Suprapubic skin (tissue), 4 donors: ENCODE data around the gene MAST4. TPM values are rescaled to one million over a fixed set of nuclear protein-coding genes. Genes with fewer than 3 reads are reported as not detected.

Experiments
- DNase-seq, 2 donors: peaks; one replicate each; pipeline ENCODE4 v3.0.0-alpha.2; 2019; ENCODE audit warnings: low spot score in 2 of 2
- H3K27ac ChIP-seq: fragments of 200-600 bp; sonication (generic); one replicate; pipeline ENCODE4 v1.5.1; 2019
- H3K27me3 ChIP-seq: fragments of 200-600 bp; sonication (generic); one replicate; pipeline ENCODE4 v1.5.1; 2019
- H3K36me3 ChIP-seq: fragments of 200-600 bp; sonication (generic); one replicate; pipeline ENCODE4 v1.5.1; 2019
- H3K4me1 ChIP-seq: fragments of 200-600 bp; sonication (generic); one replicate; pipeline ENCODE4 v1.5.1; 2019
- H3K4me3 ChIP-seq: fragments of 200-600 bp; sonication (generic); one replicate; pipeline ENCODE4 v1.5.1; 2019; ENCODE audit warnings: mild to moderate bottlenecking
- H3K9me3 ChIP-seq: fragments of 200-600 bp; sonication (generic); one replicate; pipeline ENCODE4 v1.5.1; 2019
- CTCF ChIP-seq, 2 donors: fragments of 200-600 bp in 1 of 2; fragments of 450-650 bp in 1 of 2; sonication (generic) in 1 of 2; IDR thresholded peaks; one replicate each; pipeline ENCODE4 v1.5.1; 2016 to 2019; ENCODE audit warnings: antibody characterized with exemption in 2 of 2, mild to moderate bottlenecking in 1 of 2, moderate library complexity in 1 of 2
- EP300 ChIP-seq: sonication (generic); formaldehyde crosslinking; IDR thresholded peaks from one replicate; pipeline ENCODE4 v1.6.1; 2017; ENCODE audit warnings: antibody characterized with exemption
- POLR2A ChIP-seq, 2 donors: fragments of 450-650 bp; IDR thresholded peaks; one replicate each; pipeline ENCODE4 v1.6.1; 2017; ENCODE audit warnings: antibody characterized with exemption in 2 of 2, mild to moderate bottlenecking in 2 of 2, moderate library complexity in 2 of 2
- POLR2AphosphoS5 ChIP-seq, 3 donors: sonication (generic); formaldehyde crosslinking; IDR thresholded peaks; one replicate each; pipeline ENCODE4 v1.6.1; 2017; ENCODE audit warnings: antibody characterized with exemption in 3 of 3
- WGBS: methylation state at CpG from one replicate; pipeline ENCODE4 v1.1.5; 2018; 5-methylcytosine and 5-hydroxymethylcytosine counted together
- total RNA-seq, 4 donors: library from RNA; depleted of rRNA; stranded (reverse); fragments of >200 nt; gene quantifications; one replicate each; pipeline ENCODE4 v1.1.0, GENCODE V29; 2016

Gene MAST4
- total RNA-seq, 4 donors from 2014 or later, result 79.2 to 144 (median 98.1) TPM

DNA sequence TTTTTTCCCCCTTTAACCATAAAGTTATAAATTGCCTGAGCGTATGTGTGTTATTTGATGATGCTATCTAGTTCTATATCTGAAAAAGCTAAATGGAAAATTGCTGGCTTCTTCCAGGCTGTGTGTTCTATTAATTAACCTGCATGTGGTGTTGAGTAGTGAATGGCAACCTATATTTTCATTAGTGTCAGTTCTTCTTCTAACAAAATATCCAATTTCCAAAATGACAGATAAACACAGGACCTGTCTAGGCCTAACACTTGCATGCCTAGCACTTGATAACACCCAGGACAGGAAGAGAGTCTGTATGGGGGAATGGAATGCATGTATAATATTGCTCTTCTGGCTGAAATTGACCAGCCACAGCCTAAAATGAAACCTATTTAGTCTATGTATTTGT is 508.7 kb downstream of the MAST4 start:
- Histone ChIP-seq H3K4me3 (no peak overlapping the region), H3K27me3 (no peaks in the 10 kb centered on the region), H3K36me3 (peaks cover 60% of the 10 kb centered on the region), H3K27ac (no peak overlapping the region), H3K9me3 (no peaks in the 10 kb centered on the region), H3K4me1 (no peaks in the 10 kb centered on the region)
- no peak for TF ChIP-seq POLR2A (IDR thresholded peaks at IDR 0.05)
- no peak for TF ChIP-seq CTCF (IDR thresholded peaks at IDR 0.05)
- TF ChIP-seq EP300, result no peak
- no peak for TF ChIP-seq POLR2AphosphoS5 (IDR thresholded peaks at IDR 0.05)
- WGBS, result 91% methylated on average over 1 of the region's 1 CpG
- DNase-seq, result no peak

GRCh38 chr5:67105270-67105669 is 509.1 kb downstream of the MAST4 start:
- no peak for DNase-seq
- Histone ChIP-seq H3K27ac (no peak overlapping the region), H3K36me3 (peaks cover 62% of the 10 kb centered on the region), H3K4me3 (no peak overlapping the region), H3K27me3 (no peaks in the 10 kb centered on the region), H3K4me1 (no peaks in the 10 kb centered on the region), H3K9me3 (no peaks in the 10 kb centered on the region)
- no peak for TF ChIP-seq EP300
- no peak for TF ChIP-seq POLR2A (IDR thresholded peaks at IDR 0.05)
- no peak for TF ChIP-seq CTCF (IDR thresholded peaks at IDR 0.05)
- TF ChIP-seq POLR2AphosphoS5 (IDR thresholded peaks at IDR 0.05), result no peak
- WGBS, result 99% methylated on average over 3 of the region's 3 CpGs

- H3K9me3 ChIP-seq, result no peaks in the 10 kb centered on the region
- H3K27ac ChIP-seq, result no peak overlapping the region
- peaks cover 62% of the 10 kb centered on the region for H3K36me3 ChIP-seq
- DNase-seq, result no peak
- WGBS, result 83% methylated on average over 2 of the region's 2 CpGs
- no peak for TF ChIP-seq EP300
- no peak for TF ChIP-seq POLR2AphosphoS5 (IDR thresholded peaks at IDR 0.05)
- no peak for TF ChIP-seq POLR2A (IDR thresholded peaks at IDR 0.05)
- no peak for TF ChIP-seq CTCF (IDR thresholded peaks at IDR 0.05)
- no peak overlapping the region for H3K4me3 ChIP-seq
- H3K27me3 ChIP-seq, result no peaks in the 10 kb centered on the region
- H3K4me1 ChIP-seq, result no peaks in the 10 kb centered on the region
Measured at GRCh38 chr5:67106626-67107342, 510.6 kb downstream of the MAST4 start.

GRCh38 chr5:67111779-67112178 is 515.6 kb downstream of the MAST4 start:
- Histone ChIP-seq H3K4me1 (no peaks in the 10 kb centered on the region), H3K36me3 (peaks cover 57% of the 10 kb centered on the region), H3K27ac (no peak overlapping the region), H3K9me3 (no peaks in the 10 kb centered on the region), H3K27me3 (no peaks in the 10 kb centered on the region), H3K4me3 (no peak overlapping the region)
- no peak for TF ChIP-seq EP300
- 100% methylated on average over 1 of the region's 1 CpG for WGBS
- no peak for DNase-seq

- TF ChIP-seq CTCF (IDR thresholded peaks at IDR 0.05), result no peak
- TF ChIP-seq EP300, result no peak
- TF ChIP-seq POLR2A (IDR thresholded peaks at IDR 0.05), result no peak
- TF ChIP-seq POLR2AphosphoS5 (IDR thresholded peaks at IDR 0.05), result no peak
- WGBS, result 84% methylated on average over 3 of the region's 3 CpGs
- Histone ChIP-seq H3K27me3 (no peaks in the 10 kb centered on the region), H3K4me1 (no peaks in the 10 kb centered on the region), H3K27ac (no peak overlapping the region), H3K36me3 (peaks cover 59% of the 10 kb centered on the region), H3K4me3 (no peak overlapping the region), H3K9me3 (no peaks in the 10 kb centered on the region)
- no peak for DNase-seq
Measured at GRCh38 chr5:67115246-67115645, 519.1 kb downstream of the MAST4 start.

GRCh38 chr5:67115817-67116216 is 519.6 kb downstream of the MAST4 start:
- TF ChIP-seq POLR2AphosphoS5 (IDR thresholded peaks at IDR 0.05), result no peak
- TF ChIP-seq CTCF (IDR thresholded peaks at IDR 0.05), result no peak
- no peak for TF ChIP-seq POLR2A (IDR thresholded peaks at IDR 0.05)
- TF ChIP-seq EP300, result no peak
- Histone ChIP-seq H3K27me3 (no peaks in the 10 kb centered on the region), H3K4me3 (no peak overlapping the region), H3K4me1 (no peaks in the 10 kb centered on the region), H3K36me3 (peaks cover 56% of the 10 kb centered on the region), H3K27ac (no peak overlapping the region), H3K9me3 (no peaks in the 10 kb centered on the region)
- WGBS, result 100% methylated on average over 3 of the region's 3 CpGs
- DNase-seq, result no peak
